Measurements from ENCODE around the gene SMARCB1.

DNA sequence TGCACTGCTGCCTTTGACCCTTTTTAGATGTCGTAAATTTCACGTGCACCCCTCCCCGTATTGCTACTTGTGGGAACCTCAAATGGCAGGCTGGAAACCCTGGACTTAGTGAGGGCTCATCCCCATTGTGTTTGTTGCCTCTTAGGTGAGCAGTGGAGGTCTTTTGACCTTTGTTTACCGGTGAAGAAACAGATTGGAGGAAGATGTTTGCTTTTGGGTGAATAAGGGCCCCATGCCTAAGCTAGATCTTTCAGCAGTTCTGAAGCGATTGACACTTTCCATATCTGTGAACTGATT is 782 bp downstream of the SMARCB1 start:
- TF ChIP-seq, protein P1, sequence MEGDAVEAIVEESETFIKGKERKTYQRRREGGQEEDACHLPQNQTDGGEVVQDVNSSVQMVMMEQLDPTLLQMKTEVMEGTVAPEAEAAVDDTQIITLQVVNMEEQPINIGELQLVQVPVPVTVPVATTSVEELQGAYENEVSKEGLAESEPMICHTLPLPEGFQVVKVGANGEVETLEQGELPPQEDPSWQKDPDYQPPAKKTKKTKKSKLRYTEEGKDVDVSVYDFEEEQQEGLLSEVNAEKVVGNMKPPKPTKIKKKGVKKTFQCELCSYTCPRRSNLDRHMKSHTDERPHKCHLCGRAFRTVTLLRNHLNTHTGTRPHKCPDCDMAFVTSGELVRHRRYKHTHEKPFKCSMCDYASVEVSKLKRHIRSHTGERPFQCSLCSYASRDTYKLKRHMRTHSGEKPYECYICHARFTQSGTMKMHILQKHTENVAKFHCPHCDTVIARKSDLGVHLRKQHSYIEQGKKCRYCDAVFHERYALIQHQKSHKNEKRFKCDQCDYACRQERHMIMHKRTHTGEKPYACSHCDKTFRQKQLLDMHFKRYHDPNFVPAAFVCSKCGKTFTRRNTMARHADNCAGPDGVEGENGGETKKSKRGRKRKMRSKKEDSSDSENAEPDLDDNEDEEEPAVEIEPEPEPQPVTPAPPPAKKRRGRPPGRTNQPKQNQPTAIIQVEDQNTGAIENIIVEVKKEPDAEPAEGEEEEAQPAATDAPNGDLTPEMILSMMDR (conservative IDR thresholded peaks at IDR 0.05; ENCODE audit: low read depth, low read length): no peak
- TF ChIP-seq EZH2 (IDR thresholded peaks at IDR 0.05; ENCODE audit: low read length, unreplicated experiment): no peak
- no peak for TF ChIP-seq EZH2phosphoT487 (IDR thresholded peaks at IDR 0.05; ENCODE audit: borderline replicate concordance, low read length)

All from PC-3 (cell line).